Transverse colon (tissue), 4 donors: Measurements from ENCODE around the gene MPP1. TPM values are rescaled to one million over a fixed set of nuclear protein-coding genes. Genes with fewer than 3 reads are reported as not detected.
"Not testable (repeated sequence)": the region's sequence is repeated elsewhere in the genome, so short reads cannot be mapped to it uniquely, and the experiment has no call there.

Experiments
- DNase-seq: peaks from one replicate; pipeline ENCODE4 v3.0.0-alpha.2; 2019
- H3K27ac ChIP-seq, 4 donors: fragments of 200-600 bp; sonication (generic); 2 replicates each; pipeline ENCODE4 v1.5.1; 2016 to 2018; ENCODE audit warnings: inconsistent platforms in 4 of 4
- H3K27me3 ChIP-seq: fragments of 200-600 bp; sonication (generic); 2 replicates; pipeline ENCODE4 v1.5.1; 2017; ENCODE audit warnings: inconsistent platforms
- H3K36me3 ChIP-seq, 4 donors: fragments of 200-600 bp; sonication (generic); 2 replicates each; pipeline ENCODE4 v1.5.1; 2017 to 2019; ENCODE audit warnings: inconsistent platforms in 4 of 4
- H3K4me1 ChIP-seq, 4 donors: fragments of 200-600 bp; sonication (generic); 2 replicates each; pipeline ENCODE4 v1.5.1; 2017 to 2020; ENCODE audit warnings: inconsistent platforms in 4 of 4
- H3K4me3 ChIP-seq, 4 donors: fragments of 200-600 bp; sonication (generic); 1 replicate in 1 of 4; 2 replicates in 3 of 4; pipeline versions ENCODE4 v1.5.1 to v1.6.1; 2017 to 2019; ENCODE audit warnings: inconsistent platforms in 4 of 4
- H3K9me3 ChIP-seq, 2 donors: fragments of 200-600 bp; sonication (generic); 2 replicates each; pipeline ENCODE4 v1.5.1; 2017 to 2019; ENCODE audit warnings: inconsistent platforms in 2 of 2
- EP300 ChIP-seq: sonication (generic); formaldehyde crosslinking; IDR thresholded peaks from one replicate; pipeline ENCODE4 v1.6.1; 2017; ENCODE audit warnings: antibody characterized with exemption, low read depth
- POLR2A ChIP-seq: fragments of 450-650 bp; IDR thresholded peaks from one replicate; pipeline ENCODE4 v1.6.1; 2016; ENCODE audit warnings: antibody characterized with exemption, mild to moderate bottlenecking, moderate library complexity
- POLR2AphosphoS5 ChIP-seq, 3 donors: sonication (generic); formaldehyde crosslinking; IDR thresholded peaks; one replicate each; pipeline ENCODE4 v1.6.1; 2016; ENCODE audit warnings: antibody characterized with exemption in 3 of 3
- WGBS, 2 donors: methylation state at CpG; one replicate each; pipeline ENCODE4 v1.1.5; 2018; ENCODE audit warnings: low coverage in 1 of 2; 5-methylcytosine and 5-hydroxymethylcytosine counted together
- in situ Hi-C, 4 donors: fragments of 200-750 bp; cut with MboI; loops; one replicate each; pipeline versions ENCODE4 v1.15.0 to v1.15.1; 2017; ENCODE audit warnings: low sequenced_read_pairs in 3 of 4, low pct_ligation_motif_present in 1 of 4, low pct_unique_long_range_greater_than_20kb in 1 of 4
- intact Hi-C: fragments of 100-400 bp; cut with DNase I; formaldehyde crosslinking; loops from one replicate; pipeline ENCODE4 v1.15.1; 2023; ENCODE audit warnings: low total_unique reads
- total RNA-seq, 4 donors: library from RNA; depleted of rRNA; stranded (reverse); fragments of >200 nt; gene quantifications; one replicate each; pipeline ENCODE4 v1.1.0, GENCODE V29; 2016
- TF ChIP-seq, protein P1 (sequence below), 5 experiments: fragments of 200-600 bp in 3 of 5; fragments of 450-650 bp in 2 of 5; sonication (generic) in 3 of 5; IDR thresholded peaks; 1 replicate in 2 of 5; 2 replicates in 3 of 5; pipeline ENCODE4 v1.5.1; 2016 to 2017; ENCODE audit warnings: antibody characterized with exemption in 5 of 5, inconsistent platforms in 3 of 5, mild to moderate bottlenecking in 2 of 5, moderate library complexity in 1 of 5

MPP1 gene
- total RNA-seq, 4 donors from 2014 or later: 28.7 to 44.1 (median 32.8) TPM

DNA sequence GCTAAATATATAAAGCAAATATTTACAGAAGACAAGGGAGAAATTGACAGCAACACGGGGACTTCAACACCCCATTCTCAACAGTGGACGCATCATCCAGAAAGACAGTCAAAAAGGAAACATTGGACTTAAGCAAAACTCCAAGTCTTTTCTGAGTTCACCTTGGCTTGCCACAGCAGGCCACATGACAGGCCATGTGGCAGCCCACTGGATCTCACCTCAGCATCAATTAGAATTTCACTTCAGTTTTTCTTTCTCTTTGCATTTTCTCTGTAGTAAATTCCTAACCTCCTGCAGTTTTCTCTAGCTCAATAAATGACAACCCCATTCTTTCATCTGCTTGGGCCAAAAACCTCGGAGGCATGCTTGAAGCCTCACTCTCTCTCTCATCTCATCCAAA lies 16.7 kb upstream of the MPP1 start:
- no peak for TF ChIP-seq POLR2A
- no peak for TF ChIP-seq EP300
- TF ChIP-seq POLR2AphosphoS5 (IDR thresholded peaks at IDR 0.05): no peak
- TF ChIP-seq, protein P1, sequence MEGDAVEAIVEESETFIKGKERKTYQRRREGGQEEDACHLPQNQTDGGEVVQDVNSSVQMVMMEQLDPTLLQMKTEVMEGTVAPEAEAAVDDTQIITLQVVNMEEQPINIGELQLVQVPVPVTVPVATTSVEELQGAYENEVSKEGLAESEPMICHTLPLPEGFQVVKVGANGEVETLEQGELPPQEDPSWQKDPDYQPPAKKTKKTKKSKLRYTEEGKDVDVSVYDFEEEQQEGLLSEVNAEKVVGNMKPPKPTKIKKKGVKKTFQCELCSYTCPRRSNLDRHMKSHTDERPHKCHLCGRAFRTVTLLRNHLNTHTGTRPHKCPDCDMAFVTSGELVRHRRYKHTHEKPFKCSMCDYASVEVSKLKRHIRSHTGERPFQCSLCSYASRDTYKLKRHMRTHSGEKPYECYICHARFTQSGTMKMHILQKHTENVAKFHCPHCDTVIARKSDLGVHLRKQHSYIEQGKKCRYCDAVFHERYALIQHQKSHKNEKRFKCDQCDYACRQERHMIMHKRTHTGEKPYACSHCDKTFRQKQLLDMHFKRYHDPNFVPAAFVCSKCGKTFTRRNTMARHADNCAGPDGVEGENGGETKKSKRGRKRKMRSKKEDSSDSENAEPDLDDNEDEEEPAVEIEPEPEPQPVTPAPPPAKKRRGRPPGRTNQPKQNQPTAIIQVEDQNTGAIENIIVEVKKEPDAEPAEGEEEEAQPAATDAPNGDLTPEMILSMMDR (IDR thresholded peaks at IDR 0.05): no peak
- H3K9me3 ChIP-seq: no peaks in the 10 kb centered on the region
- in situ Hi-C loops: no loop called here
- intact Hi-C loops: no loop called here
- H3K4me1 ChIP-seq: no peaks in the 10 kb centered on the region
- no peak overlapping the region for H3K27ac ChIP-seq
- H3K27me3 ChIP-seq: no peaks in the 10 kb centered on the region
- no peak overlapping the region for H3K4me3 ChIP-seq
- WGBS, 2 donors: 40 to 68% methylated on average over 1 to 3 of the region's 3 CpGs
- DNase-seq: no peak
- H3K36me3 ChIP-seq: no peaks in the 10 kb centered on the region

DNA sequence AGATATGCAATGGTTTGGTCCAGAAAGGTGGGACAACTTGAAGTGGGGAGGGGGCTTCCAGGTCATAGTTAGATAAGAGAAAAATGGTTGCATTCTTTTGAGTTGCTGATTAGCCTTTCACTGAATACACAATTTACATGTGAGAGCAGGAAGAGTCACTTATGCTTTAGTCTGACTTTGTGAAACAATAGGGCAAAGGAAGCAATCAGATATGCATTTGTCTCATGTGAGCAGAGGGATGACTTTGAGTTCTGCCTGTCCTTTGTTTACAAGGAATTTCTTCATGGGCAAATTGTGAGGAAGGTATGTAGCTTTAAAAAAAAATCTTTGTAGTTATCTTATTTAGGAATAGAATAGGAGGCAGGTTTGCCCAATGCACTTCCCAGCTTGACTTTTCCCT lies 16.2 kb upstream of the MPP1 start:
- TF ChIP-seq POLR2AphosphoS5 (IDR thresholded peaks at IDR 0.05): no peak
- TF ChIP-seq EP300: no peak
- TF ChIP-seq, protein P1 (IDR thresholded peaks at IDR 0.05): no peak
- TF ChIP-seq POLR2A: no peak
- Histone ChIP-seq H3K27ac (no peak overlapping the region), H3K4me1 (no peaks in the 10 kb centered on the region), H3K9me3 (no peaks in the 10 kb centered on the region), H3K36me3 (no peaks in the 10 kb centered on the region), H3K4me3 (no peak overlapping the region), H3K27me3 (no peaks in the 10 kb centered on the region)
- in situ Hi-C loops: no loop called here
- intact Hi-C loops: no loop called here
- DNase-seq: no peak

DNA sequence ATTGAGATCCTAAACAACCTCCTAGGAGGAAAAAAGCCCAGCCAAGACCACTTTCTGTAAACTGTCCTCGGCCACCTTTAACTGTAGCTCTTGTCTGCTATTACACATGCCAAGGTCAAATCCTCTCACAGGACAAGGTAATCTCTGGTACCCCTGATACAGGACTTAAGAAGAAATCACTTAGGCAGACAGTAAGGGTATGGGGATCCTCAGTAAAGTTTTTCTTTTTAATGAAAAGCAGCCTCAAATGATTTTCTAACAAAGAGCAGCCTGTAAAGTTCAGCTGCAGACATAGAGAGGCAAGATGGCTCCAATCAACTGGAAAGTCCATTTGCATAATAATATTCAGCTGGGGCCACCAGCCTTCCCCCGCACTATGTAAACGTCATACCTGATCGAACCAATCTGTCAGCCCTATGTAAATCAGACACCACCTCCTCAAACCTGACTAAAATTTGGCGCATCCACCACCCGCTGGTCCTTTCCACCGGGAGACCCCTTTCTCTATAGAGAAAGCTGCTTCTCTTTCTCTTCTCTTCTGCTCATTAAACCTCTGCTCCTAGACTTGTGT lies 14.6 kb upstream of the MPP1 start:
- no peaks in the 10 kb centered on the region for H3K4me1 ChIP-seq
- H3K27ac ChIP-seq: no peak overlapping the region
- no peaks in the 10 kb centered on the region for H3K9me3 ChIP-seq
- H3K4me3 ChIP-seq: no peak overlapping the region
- intact Hi-C loops: no loop called here
- 81% methylated on average over 7 of the region's 7 CpGs; no CpG with 5 or more reads in 1 of the 2 donors for WGBS, 2 donors
- in situ Hi-C loops: no loop called here
- DNase-seq: no peak
- H3K36me3 ChIP-seq: no peaks in the 10 kb centered on the region
- no peak for TF ChIP-seq EP300
- H3K27me3 ChIP-seq: no peaks in the 10 kb centered on the region

DNA sequence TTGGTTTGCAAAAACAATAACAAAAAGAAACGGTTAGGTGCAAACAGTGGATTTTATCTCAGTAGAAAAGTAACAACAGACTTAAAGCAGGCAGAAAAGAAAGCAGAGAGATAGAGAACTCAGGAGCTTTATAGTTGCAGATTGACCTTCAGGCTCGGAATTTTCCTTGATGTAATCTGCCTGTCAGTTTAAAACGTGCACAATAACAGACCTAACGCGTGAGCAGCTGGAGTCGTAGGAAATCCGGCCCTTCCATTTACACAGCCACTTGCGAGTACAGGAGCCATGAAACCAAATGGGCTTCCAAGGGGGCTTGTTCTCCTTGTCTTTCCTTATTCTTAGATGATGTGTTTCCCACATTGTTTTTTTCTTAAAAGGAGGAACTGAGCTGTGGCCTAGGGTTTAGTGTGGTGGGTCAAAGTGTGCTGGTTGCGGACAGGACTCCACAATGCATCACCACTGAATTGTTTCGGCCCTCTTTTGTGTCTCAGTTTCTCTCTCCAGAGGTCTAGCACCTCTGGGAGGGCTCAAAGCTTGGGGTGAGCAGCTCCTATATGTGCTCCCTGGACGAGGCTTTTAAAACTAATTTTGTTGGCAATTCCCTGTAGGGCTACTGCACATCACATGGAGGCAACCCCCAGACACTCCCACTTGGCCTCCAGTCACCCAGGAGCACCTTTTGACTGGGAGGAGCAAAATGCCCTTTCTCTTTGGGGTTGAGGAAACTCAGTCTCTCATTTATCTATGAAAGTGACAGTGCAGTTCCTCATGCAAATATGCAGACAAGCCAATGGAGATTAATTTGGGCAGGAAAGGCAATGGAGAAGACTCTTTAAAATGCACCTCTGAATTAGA lies 13.9 kb upstream of the MPP1 start:
- in situ Hi-C loops (no loop called here), intact Hi-C loops (no loop called here)
- 72 to 80% methylated on average over 1 to 11 of the region's 11 CpGs for WGBS, 2 donors
- DNase-seq: no peak
- Histone ChIP-seq H3K4me3 (no peak overlapping the region), H3K27me3 (no peaks in the 10 kb centered on the region), H3K27ac (no peak overlapping the region), H3K9me3 (no peaks in the 10 kb centered on the region), H3K4me1 (no peaks in the 10 kb centered on the region), H3K36me3 (no peaks in the 10 kb centered on the region)
- TF ChIP-seq POLR2A (no peak), EP300 (no peak), POLR2AphosphoS5 (IDR thresholded peaks at IDR 0.05) (no peak)
- TF ChIP-seq, protein P1 (IDR thresholded peaks at IDR 0.05): no peak

DNA sequence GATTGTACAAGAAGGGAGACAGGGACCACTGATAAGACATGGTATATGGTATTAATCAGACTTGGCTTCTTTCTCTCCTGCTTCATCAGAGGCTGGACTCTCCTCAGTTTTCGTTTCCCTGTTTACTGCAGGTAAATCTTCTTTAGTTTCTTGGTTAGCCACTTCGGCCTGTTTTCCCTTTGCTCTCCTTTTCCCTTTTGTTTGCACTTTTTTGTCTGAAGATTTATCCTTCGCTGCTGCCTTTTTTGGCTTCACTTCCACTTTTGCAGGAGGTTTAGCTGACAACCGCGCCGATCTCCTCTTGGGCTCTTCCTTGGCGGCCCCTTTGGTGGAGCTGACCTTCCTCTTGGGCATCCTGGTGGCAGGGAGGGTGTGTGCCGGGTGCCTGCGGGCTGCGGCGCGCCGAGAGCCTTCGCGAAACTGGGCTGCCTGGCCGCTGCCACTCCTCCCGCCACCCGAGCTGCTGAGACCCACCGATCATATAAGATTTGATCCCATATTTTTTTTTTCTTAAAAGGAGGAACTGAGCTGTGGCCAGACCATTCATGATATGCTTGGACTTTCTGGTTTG lies 11.8 kb upstream of the MPP1 start:
- H3K9me3 ChIP-seq, H3K27me3 ChIP-seq, DNase-seq, H3K4me3 ChIP-seq, intact Hi-C loops, H3K36me3 ChIP-seq, in situ Hi-C loops, H3K27ac ChIP-seq, H3K4me1 ChIP-seq: not testable (repeated sequence)
- 80 to 90% methylated on average over 1 to 19 of the region's 19 CpGs for WGBS, 2 donors

DNA sequence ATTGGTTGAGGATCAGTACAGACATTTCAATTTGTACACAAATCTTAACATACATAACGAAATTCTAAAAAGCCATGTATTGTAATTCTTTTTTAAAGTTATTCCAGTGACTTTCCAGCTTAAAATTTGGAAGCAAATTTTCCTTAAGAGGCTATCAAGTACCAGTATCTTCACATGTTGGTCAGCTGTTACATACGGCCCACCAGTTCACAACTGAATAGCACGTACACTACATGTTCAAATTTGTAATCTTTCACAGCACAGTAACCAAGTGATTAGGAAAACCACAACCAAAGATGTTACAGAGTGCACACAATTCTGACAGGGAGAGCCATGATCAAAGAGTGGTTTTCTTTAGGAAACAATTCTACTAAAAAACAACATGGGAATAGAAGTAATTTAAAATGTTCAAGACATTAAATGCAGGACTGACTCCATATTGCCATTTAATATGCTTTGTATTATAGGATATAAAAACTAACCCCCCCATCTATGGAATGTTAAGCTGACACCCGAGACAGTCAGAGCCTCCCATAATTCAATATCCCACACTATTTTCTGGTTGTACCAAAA lies 11.1 kb upstream of the MPP1 start:
- H3K4me3 ChIP-seq, H3K4me1 ChIP-seq, in situ Hi-C loops, intact Hi-C loops, H3K9me3 ChIP-seq, H3K27me3 ChIP-seq, H3K36me3 ChIP-seq, DNase-seq, H3K27ac ChIP-seq: not testable (repeated sequence)
- 75 to 86% methylated on average over 1 to 4 of the region's 4 CpGs for WGBS, 2 donors
